HG02981 (cell line): ENCODE data around the gene CCN6.
A peak's percentile ranks its signal among the peaks of the same experiment; 100 is the strongest.
"Not testable (repeated sequence)": the region's sequence is repeated elsewhere in the genome, so short reads cannot be mapped to it uniquely, and the experiment has no call there.

Source experiments
- ATAC-seq: cut with Tn5 transposase; IDR thresholded peaks from one replicate; pipeline ENCODE4 v1.9.1; 2021; ENCODE audit warnings: mild to moderate bottlenecking, moderate library complexity; ENCODE audit not compliant: unreplicated experiment

The CCN6 gene

GRCh38 chr6:112049026-112049799 is 4.7 kb upstream of the CCN6 start:
- ATAC-seq = no peak

GRCh38 chr6:112049996-112050395 is 3.9 kb upstream of the CCN6 start:
- ATAC-seq = no peak

- ATAC-seq = no peak
Measured at GRCh38 chr6:112050429-112050828, 3.5 kb upstream of the CCN6 start.

GRCh38 chr6:112051251-112051740 is 2.6 kb upstream of the CCN6 start:
- ATAC-seq = not testable (repeated sequence)

- no peak for ATAC-seq
Measured at GRCh38 chr6:112054555-112055190, 769 bp downstream of the CCN6 start.

GRCh38 chr6:112058243-112059032 is 4.5 kb downstream of the CCN6 start:
- ATAC-seq = no peak

GRCh38 chr6:112061605-112062004 is 7.7 kb downstream of the CCN6 start:
- ATAC-seq = no peak

- ATAC-seq = no peak
Measured at GRCh38 chr6:112062966-112063365, 9.1 kb downstream of the CCN6 start.

GRCh38 chr6:112065426-112065986 is 11.6 kb downstream of the CCN6 start:
- no peak for ATAC-seq

GRCh38 chr6:112066606-112067005 is 12.7 kb downstream of the CCN6 start:
- ATAC-seq = no peak

GRCh38 chr6:112081569-112081968 is 27.7 kb downstream of the CCN6 start:
- ATAC-seq = no peak

- ATAC-seq = no peak
Measured at GRCh38 chr6:112085286-112086065, 31.6 kb downstream of the CCN6 start.

- ATAC-seq = peak; percentile 22
Measured at GRCh38 chr6:112086744-112087135, 32.8 kb downstream of the CCN6 start.

GRCh38 chr6:112087136-112087911 is 33.4 kb downstream of the CCN6 start, which contains the start of the genes FAM229B and TUBE1:
TSS of gene FAM229B (plus strand) at chr6:112087591. CDS start at chr6:112099284, 11,693 bp downstream.
TSS of gene TUBE1 (minus strand) at chr6:112087482. CDS start at chr6:112087434, 48 bp downstream.
- peak; percentile 97 for ATAC-seq

GRCh38 chr6:112087916-112088315 is 34.0 kb downstream of the CCN6 start:
- no peak for ATAC-seq

- no peak for ATAC-seq
Measured at GRCh38 chr6:112096901-112097300, 43.0 kb downstream of the CCN6 start.

- ATAC-seq = no peak
Measured at GRCh38 chr6:112100561-112100960, 46.7 kb downstream of the CCN6 start.

- ATAC-seq = not testable (repeated sequence)
Measured at GRCh38 chr6:112106026-112106425, 52.1 kb downstream of the CCN6 start.

- no peak for ATAC-seq
Measured at GRCh38 chr6:112106562-112106961, 52.7 kb downstream of the CCN6 start.
